COLO829 (cell line): Measurements from ENCODE around the gene ZDHHC5.
"Not testable (repeated sequence)": the region's sequence is repeated elsewhere in the genome, so short reads cannot be mapped to it uniquely, and the experiment has no call there.

ENCODE experiments used
- DNase-seq: peaks from one replicate; pipeline ENCODE4 v3.0.0; 2012; ENCODE audit warnings: low spot score

ZDHHC5 gene

GRCh38 chr11:57644748-57645688 lies 22.9 kb upstream of the ZDHHC5 start:
- DNase-seq = peak; percentile 73

- DNase-seq = no peak
Measured at GRCh38 chr11:57645689-57646085, 22.2 kb upstream of the ZDHHC5 start.

- DNase-seq = no peak
Measured at GRCh38 chr11:57646194-57646798, 21.6 kb upstream of the ZDHHC5 start.

GRCh38 chr11:57646799-57647303 lies 21.1 kb upstream of the ZDHHC5 start:
- no peak for DNase-seq

GRCh38 chr11:57647372-57647771 lies 20.5 kb upstream of the ZDHHC5 start:
- DNase-seq = no peak

- no peak for DNase-seq
Measured at GRCh38 chr11:57647960-57648800, 19.7 kb upstream of the ZDHHC5 start.

GRCh38 chr11:57648801-57649735 lies 18.8 kb upstream of the ZDHHC5 start:
- no peak for DNase-seq

GRCh38 chr11:57649826-57650738 lies 17.8 kb upstream of the ZDHHC5 start, which contains the start of gene YPEL4:
Gene YPEL4, minus strand, starts transcription at chr11:57649912. Its CDS starts 2,805 bp downstream, at chr11:57647107.
- peak; percentile 77 for DNase-seq

GRCh38 chr11:57650739-57651090 lies 17.2 kb upstream of the ZDHHC5 start:
- DNase-seq = no peak

GRCh38 chr11:57651408-57651807 lies 16.5 kb upstream of the ZDHHC5 start:
- DNase-seq = no peak

GRCh38 chr11:57652230-57652629 lies 15.7 kb upstream of the ZDHHC5 start:
- DNase-seq = not testable (repeated sequence)

GRCh38 chr11:57652662-57653061 lies 15.3 kb upstream of the ZDHHC5 start:
- no peak for DNase-seq

GRCh38 chr11:57653163-57653562 lies 14.8 kb upstream of the ZDHHC5 start:
- DNase-seq = no peak

- no peak for DNase-seq
Measured at GRCh38 chr11:57656885-57657193, 11.1 kb upstream of the ZDHHC5 start.

GRCh38 chr11:57657194-57658022 lies 10.5 kb upstream of the ZDHHC5 start, which contains the start of gene CLP1:
Gene CLP1, plus strand, starts transcription at chr11:57657762. Its CDS starts 1,715 bp downstream, at chr11:57659477.
- DNase-seq = peak; percentile 96

- no peak for DNase-seq
Measured at GRCh38 chr11:57658023-57658361, 9.9 kb upstream of the ZDHHC5 start.

GRCh38 chr11:57659669-57660068 lies 8.2 kb upstream of the ZDHHC5 start:
- no peak for DNase-seq

GRCh38 chr11:57662893-57663292 lies 5.0 kb upstream of the ZDHHC5 start:
- DNase-seq = no peak

- DNase-seq = no peak
Measured at GRCh38 chr11:57663975-57664374, 3.9 kb upstream of the ZDHHC5 start.
